GM06990 (cell line): Measurements from ENCODE around the gene TTC39C.

Experiments
- DNase-seq: peaks from one replicate; pipeline ENCODE4 v3.0.0-alpha.2; 2011; ENCODE audit not compliant: insufficient read length; ENCODE audit errors: extremely low read depth
- H3K27me3 ChIP-seq: replicated peaks from 2 replicates; pipeline ENCODE4 v1.6.0; 2011; ENCODE audit warnings: low read length; ENCODE audit not compliant: control insufficient read depth, insufficient read depth
- H3K36me3 ChIP-seq: 2 replicates; pipeline ENCODE4 v1.5.1; 2011; ENCODE audit warnings: low read length; ENCODE audit not compliant: control insufficient read depth, insufficient read depth
- H3K4me3 ChIP-seq: replicated peaks from 2 replicates; pipeline ENCODE4 v1.5.1; 2011; ENCODE audit warnings: low read depth, mild to moderate bottlenecking, control low read depth, low read length
- CTCF ChIP-seq: IDR thresholded peaks from 2 replicates; pipeline ENCODE4 v1.5.1; 2011; ENCODE audit warnings: low read length, control low read depth, mild to moderate bottlenecking, inconsistent platforms; ENCODE audit not compliant: insufficient read depth, poor library complexity, severe bottlenecking

Gene TTC39C

GRCh38 chr18:24104486-24104885, 89.9 kb downstream of the TTC39C start:
- H3K27me3 ChIP-seq = no peaks in the 10 kb centered on the region
- TF ChIP-seq CTCF = no peak
- H3K4me3 ChIP-seq = no peak overlapping the region
- peaks cover 3% of the 10 kb centered on the region for H3K36me3 ChIP-seq
- no peak for DNase-seq

DNA sequence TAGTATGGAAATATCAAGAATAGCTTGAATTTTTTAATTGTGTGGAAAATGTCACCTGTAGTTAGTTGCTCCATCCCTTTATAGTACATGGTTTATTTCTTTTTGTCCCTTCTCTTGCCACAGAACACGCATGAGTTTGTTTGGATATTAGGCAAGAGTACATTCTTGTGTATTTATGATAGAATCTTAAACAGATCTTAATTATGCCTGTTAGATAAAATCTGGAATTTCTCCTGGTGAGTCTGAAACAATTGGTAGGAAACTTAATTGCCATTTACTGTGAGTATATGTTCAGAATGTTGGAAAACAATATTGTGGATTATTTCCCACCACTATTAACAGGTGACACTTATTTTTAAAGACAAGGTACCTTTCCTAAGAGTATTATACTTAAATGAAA, 94.1 kb downstream of the TTC39C start:
- no peak for DNase-seq
- H3K36me3 ChIP-seq = peaks cover 2% of the 10 kb centered on the region
- no peaks in the 10 kb centered on the region for H3K27me3 ChIP-seq
- H3K4me3 ChIP-seq = no peak overlapping the region
- no peak for TF ChIP-seq CTCF

DNA sequence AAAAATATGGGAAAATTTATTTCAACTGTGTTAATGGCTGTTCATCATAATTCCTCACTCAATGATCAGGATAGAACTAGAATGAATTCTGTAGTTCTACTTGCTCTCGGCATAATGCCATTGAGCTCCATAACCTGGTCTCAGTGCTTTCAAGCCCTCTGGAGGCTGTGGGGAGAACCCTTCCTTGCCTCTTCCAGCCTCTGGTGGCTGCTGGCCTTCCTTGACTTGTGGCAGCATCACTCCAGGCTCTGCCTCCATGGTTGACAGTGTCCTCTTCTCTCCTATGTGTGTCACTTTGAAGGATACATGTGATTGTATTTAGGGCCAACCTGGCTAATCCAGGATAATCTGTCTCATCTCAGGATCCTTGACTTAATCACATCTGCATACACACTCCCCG, 97.4 kb downstream of the TTC39C start:
- no peak for TF ChIP-seq CTCF
- no peak overlapping the region for H3K4me3 ChIP-seq
- H3K27me3 ChIP-seq = no peaks in the 10 kb centered on the region
- DNase-seq = no peak
- H3K36me3 ChIP-seq = peaks cover 2% of the 10 kb centered on the region

- H3K36me3 ChIP-seq = peaks cover 2% of the 10 kb centered on the region
- DNase-seq = no peak
- TF ChIP-seq CTCF = no peak
- no peaks in the 10 kb centered on the region for H3K27me3 ChIP-seq
- H3K4me3 ChIP-seq = no peak overlapping the region
Measured at GRCh38 chr18:24112464-24112863, 97.9 kb downstream of the TTC39C start.

GRCh38 chr18:24112874-24113615, 98.5 kb downstream of the TTC39C start:
- DNase-seq = no peak
- H3K4me3 ChIP-seq = no peak overlapping the region
- no peak for TF ChIP-seq CTCF
- H3K36me3 ChIP-seq = peaks cover 2% of the 10 kb centered on the region
- no peaks in the 10 kb centered on the region for H3K27me3 ChIP-seq
